ENCODE results near the gene INHBC.
"Not testable (repeated sequence)": the region's sequence is repeated elsewhere in the genome, so short reads cannot be mapped to it uniquely, and the experiment has no call there.

Gene INHBC, protein sequence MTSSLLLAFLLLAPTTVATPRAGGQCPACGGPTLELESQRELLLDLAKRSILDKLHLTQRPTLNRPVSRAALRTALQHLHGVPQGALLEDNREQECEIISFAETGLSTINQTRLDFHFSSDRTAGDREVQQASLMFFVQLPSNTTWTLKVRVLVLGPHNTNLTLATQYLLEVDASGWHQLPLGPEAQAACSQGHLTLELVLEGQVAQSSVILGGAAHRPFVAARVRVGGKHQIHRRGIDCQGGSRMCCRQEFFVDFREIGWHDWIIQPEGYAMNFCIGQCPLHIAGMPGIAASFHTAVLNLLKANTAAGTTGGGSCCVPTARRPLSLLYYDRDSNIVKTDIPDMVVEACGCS

DNA sequence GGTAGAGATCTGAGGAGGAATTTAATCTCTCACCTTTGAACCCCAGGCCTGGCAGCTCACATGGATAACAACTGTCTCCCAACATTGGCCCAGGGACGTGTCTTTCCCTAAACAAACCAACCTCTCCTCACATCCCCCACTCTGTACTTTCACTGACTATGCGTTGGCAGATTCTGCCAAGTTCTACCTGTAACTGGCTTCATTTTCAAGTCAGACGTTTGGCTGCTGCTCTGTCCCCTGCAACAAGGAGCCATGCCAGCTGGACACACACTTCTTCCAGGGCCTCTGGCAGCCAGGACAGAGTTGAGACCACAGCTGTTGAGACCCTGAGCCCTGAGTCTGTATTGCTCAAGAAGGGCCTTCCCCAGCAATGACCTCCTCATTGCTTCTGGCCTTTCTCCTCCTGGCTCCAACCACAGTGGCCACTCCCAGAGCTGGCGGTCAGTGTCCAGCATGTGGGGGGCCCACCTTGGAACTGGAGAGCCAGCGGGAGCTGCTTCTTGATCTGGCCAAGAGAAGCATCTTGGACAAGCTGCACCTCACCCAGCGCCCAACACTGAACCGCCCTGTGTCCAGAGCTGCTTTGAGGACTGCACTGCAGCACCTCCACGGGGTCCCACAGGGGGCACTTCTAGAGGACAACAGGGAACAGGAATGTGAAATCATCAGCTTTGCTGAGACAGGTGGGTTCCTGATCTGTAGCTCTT, at the start of gene INHBC:
Gene INHBC (plus strand): TSS at position 268 of the 707 bp plus-strand sequence. CDS start 103 bp downstream, at position 371.
- no peak for DNase-seq

DNA sequence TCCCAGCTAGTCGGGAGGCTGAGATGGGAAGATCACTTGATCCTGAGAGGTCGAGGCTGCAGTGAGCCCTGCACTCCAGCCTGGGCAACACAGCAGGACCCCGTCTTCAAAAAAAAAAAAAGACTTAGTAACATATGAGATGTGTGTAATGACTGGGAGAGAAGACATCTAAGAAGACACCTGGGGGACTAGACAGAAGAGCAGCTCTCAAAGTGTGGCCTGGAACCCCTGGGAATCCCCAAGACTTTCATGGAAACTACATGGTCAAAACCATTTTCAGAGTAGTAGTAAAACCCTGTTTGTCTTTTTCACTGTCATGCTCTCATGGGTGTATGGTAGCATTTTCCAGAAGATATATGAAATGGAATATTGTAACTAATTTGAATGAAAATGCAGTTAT, 49.0 kb upstream of the INHBC start:
- DNase-seq: no peak

DNA sequence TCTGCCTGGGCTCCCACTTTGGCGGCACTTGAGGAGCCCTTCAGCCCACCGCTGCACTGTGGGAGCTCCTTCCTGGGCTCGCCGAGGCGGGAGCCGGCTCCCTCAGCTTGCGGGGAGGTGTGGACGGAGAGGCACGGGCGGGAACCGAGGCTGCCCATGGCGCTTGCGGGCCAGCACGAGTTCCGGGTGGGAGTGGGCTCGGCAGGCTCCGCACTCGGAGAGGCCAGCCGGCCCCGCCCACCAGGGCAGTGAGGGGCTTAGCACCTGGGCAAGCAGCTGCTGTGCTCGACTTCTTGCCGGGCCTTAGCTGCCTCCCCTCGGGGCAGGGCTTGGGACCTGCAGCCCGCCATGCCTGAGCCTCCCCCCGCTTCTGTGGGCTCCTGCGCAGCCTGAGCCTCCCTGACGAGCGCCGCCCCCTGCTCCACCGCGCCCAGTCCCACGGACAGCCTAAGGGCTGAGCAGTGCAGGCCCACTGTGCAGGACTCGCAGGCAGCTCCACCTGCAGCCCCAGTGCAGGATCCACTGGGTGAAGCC, 48.3 kb upstream of the INHBC start:
- no peak for DNase-seq

DNA sequence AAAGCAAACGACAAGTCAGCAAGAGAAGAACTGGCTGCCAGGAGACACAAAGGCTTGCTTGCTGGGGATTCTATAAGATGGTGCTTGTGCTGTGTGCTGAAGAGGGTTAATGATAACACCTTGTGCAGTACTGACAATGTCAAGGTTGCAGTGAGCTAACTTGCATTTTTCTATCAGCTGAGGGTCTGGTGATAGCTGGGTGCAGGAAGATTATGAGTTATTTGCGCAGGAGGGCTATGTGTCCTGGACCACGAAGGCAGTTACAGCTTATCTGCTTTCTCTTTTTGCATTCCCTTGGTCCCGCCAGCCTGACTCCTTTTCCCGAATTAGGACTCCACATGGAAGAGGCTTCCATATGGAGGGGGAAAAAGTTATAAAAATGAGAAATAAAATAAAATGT, 46.2 kb upstream of the INHBC start:
- no peak for DNase-seq

DNA sequence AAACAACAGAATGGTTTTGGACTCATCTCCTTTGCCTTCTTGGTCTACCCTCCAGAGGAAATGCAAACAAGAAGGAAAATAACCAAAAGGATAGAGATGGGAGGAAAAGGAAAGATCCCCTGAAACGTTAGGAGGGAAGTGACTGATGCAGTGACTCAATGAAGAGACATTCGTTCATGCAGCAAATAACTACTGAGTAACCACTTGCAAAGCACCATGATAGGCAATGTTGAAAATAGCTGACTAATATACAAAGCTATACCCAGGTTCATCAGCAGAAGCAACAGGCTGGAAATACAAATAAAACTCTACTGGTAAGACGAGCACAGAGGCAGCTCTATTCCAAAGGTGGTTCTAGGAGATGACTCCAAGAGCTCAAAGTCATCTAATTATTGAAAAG, 45.6 kb upstream of the INHBC start:
- no peak for DNase-seq

DNA sequence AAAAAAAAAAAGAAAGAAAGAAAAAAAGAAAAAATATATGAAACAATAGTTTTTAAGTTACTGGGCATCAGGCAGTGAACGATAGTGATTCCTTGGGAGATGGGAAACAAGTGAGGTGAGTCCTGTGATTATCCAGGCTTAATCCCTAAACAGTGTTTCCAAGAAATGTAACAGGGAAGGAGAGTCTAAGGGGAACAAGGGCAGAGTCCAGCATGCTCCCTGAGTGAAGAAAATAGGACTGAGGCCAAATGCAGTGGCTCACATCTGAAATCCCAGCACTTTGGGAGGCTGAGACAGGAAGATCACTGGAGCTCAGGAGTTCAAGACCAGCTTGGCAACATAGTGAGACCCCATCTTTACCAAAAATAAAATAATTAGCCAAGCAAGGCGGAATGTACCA, 44.4 kb upstream of the INHBC start:
- no peak for DNase-seq

DNA sequence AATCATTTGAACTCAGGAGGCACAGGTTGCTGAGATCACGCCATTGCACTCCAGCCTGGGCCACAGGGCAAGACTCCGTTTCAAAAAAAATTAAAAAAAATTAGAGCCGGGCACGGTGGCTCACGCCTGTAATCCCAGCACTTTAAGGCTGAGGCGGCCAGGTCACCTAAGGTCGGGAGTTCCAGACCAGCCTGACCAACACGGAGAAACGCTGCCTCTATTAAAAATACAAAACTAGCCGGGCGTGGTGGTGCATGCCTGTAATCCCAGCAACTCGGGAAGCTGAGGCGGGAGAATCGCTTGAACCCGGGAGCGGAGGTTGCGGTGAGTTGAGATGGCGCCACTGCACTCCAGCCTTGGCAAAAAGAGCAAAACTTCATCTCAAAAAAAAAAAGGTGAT, 39.5 kb upstream of the INHBC start:
- DNase-seq: no peak

DNA sequence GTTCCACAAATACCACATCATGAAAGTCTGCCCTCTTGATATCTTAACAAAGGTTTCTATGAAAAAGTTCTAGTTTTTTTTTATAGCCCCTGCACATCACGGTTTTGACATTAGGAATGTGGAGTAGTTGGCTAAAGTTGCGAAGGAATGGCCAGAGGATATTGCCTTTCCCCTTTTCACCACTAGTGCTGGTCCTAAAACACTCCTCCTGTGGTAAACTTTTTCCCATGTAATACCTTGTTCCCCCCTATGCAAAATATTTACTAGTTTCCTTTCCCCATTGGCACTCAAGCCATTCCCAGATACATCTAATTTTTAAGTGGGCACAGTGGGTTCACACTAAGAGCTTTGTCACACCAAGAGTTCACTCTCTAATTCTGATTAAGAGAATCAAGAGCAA, 37.1 kb upstream of the INHBC start:
- DNase-seq: no peak

DNA sequence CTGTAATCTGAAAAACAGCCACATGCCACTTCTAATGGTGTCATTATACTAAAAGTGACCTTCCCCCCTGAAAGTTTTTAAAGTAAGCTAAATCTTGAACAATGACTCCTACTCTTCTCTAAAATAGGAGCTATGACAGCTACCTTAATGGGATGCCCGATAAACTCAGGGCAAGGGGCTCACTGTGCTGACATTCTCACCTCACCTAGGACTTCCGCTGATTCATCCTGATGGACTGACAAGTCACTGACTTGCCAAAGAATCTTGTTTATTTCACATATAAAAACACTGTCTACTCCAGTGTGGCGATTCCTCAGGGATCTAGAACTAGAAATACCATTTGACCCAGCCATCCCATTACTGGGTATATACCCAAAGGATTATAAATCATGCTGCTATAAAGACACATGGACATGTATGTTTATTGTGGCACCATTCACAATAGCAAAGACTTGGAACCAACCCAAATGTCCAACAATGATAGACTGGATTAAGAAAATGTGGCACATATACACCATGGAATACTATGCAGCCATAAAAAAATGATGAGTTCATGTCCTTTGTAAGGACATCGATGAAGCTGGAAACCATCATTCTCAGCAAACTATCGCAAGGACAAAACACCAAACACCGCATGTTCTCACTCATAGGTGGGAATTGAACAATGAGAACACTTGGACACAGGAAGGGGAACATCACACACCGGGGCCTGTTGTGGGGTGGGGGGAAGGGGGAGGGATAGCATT, 34.7 kb upstream of the INHBC start:
- not testable (repeated sequence) for DNase-seq

DNA sequence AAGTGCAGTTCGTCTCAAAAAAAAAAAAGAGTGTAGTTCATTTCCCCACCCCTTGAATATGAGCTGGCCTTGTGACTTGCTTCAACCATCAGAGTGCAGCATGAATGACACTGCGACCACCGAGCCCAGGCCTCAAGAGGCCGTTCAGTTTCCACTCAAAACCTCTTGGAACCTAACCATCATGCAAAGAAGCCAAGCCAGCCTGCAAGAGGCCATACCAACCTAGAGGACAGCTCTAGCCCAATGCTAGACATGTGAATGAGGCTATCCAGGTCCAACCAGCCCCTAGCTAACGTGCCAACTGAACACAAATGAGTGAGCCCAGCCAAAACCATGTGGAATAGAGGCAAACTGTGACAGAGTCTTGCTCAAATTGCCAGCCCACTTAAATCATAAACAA, 33.4 kb upstream of the INHBC start:
- no peak for DNase-seq

DNA sequence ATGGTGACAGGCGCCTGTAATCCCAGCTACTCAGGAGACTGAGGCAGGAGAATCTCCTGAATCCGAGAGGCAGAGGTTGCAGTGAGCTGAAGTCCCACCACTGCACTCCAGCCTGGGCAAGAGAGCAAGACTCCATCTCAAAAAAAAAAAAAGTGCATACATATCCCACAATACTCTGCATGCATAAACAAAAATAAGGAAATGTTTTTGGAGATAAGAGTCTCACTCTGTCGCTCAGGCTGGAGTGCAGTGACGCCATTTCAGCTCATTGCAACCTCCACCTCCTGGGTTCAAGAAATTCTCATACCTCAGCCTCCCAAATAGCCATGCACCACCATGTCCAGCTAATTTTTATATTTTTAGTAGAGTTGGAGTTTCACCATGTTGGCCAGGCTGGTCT, 32.4 kb upstream of the INHBC start:
- not testable (repeated sequence) for DNase-seq

DNA sequence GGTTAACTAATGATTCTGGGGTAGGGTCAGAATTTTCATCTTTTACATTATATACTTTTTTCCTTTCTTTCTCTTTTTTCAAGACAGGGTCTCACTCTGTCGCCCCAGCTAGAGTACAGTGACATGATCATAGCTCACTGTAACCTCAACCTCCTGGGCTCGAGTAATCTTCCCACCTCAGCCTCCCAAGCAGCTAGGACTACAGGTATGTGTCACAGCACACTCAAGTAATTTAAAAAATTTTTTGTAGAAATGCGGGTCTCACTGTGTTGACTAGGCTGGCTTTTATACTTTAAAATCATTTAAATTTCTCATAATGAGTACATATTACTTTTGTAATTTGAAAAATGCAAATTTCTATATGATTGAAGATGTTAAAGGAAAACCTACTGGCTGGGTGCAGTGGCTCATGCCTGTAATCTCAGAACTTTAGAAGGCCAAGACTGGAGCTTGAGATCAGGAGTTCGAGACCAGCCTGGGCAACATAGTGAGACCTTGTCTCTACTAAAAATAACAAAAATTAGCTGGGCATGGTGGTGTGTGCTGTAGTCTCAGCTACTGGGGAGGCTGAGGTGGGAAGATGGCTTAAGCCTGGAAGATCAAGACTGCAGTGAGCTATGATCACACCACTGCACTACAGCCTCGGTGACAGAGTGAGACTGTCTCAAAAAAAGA, 29.5 kb upstream of the INHBC start:
- DNase-seq: no peak

DNA sequence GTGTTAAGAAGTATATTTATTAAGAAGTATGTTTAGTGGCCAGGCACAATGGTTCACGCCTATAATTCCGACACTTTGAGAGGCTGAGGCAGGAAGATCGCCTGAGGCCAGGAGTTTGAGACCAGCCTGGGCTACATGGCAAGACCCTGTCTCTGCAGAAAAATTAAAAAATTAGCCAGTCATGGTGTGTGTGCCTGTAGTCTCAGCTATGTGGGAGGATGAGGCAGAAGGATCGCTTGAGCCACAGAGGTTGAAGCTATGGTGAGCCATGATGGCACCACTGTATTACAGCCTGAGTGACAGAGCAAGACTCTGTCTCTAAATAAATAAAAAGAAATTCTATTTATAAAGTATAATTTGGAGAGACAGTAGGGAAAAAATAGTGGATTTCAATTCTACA, 24.1 kb upstream of the INHBC start:
- no peak for DNase-seq

DNA sequence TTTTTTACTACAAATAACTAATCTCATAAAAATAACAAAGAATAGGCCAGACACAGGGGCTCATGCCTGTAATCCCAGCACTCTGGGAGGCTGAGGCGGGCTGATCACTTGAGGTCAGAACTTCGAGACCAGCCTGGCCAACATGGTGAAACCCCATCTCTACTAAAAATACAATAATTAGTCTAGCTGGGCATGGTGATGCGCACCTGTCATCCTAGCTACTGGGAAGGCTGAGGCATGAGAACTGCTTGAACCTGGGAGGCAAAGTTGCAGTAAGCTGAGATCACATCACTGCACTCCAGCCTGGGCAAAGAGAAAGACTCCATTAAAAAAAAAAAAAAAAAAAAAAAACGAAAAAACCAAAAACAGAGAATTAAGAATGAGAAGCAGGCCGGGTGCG, 20.4 kb upstream of the INHBC start:
- DNase-seq: not testable (repeated sequence)

DNA sequence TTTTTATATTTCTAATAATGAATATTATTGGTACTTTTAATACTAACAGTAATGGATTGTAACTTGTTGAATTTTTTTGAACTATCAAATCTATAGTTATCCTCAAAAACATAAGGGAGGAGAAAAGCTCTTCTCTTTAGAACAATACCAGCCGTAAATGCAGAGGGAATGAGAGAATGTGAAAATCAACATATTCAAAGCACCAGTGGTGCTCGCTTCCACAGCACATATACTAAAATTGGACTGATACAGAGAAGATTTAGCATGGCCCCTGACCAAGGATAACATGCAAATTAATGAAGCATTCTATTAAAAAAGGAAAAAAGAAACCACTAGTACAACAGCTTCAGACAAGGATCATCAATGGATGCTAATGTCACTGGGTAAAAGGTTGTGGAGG, 19.5 kb upstream of the INHBC start:
- DNase-seq: no peak

DNA sequence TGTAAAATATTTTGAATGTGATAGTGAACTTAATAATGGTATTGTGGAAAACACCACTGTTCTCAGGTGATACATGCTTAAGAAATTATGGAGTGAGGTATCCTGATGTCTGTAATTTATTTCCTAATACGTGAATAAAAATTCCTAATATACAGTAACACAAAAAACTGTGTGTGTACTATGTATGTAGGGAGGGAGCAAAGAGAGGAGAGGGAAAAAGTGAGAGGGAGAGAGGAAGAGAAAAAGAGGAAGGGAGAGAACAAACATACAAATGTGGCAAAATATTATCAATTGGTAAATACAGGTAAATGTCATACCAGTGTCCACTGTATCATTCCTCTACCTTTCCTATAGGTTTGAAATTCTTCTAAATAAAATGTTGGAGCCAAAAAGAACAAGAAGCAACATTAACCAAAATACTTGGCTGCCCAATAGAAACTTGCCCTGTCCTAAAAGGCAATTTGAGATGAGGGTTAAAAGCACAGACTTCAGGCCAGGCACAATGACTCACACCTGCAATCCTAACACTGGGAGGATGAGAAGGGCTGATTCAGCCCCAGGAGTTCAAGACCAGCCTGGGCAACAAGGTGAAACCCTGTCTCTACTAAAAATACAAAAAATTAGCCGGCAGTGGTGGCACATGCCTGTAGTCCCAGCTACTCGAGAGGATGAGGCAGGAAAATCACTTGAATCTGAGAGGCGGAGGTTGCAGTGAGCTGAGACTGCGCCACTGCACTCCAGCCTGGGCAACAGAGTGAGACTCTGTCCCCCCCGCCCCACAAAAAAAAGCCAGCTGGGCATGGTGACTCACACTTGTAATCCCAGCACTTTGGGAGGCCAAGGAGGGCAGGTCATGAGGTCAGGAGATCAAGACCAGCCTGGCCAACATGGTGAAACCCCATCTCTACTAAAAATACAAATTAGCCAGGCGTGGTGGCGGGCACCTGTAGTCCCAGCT, 18.3 kb upstream of the INHBC start:
- no peak for DNase-seq

DNA sequence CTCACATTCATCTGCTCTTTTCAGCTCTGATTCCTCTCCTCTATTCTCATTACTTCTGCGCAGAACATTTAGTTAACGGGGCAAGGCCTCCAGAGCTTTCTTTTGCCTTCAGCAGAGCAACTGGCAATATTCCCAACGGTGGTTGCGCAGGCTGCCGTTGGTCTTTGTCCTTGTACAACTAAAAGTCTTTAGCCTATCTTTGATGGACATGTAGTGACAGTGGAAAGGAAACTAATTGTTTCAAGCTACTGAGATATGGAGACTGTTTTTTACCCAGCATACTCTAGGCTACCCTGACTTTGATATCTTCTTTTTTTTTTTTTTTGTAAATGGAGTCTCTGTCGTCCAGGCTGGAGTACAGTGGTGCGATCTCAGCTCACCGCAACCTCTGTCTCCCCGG, 16.3 kb upstream of the INHBC start:
- DNase-seq: no peak

DNA sequence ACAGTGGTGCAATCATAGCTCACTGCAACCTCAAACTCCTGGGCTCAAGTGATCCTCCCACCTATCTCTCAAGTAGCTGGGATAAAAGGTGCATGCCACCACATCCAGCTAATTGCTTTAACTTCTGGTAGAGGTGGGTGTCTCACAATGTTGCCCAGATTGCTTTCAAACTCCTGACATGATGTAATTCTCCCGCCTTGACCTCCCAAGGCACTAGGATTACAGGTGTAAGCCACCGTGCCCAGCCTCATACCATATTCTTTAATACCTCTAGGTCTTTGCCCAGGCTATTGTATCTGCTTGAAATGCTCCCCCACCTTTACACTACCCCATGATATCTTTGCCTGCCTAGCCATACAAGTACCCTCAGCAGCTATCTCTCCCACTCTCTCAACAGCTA, 15.1 kb upstream of the INHBC start:
- no peak for DNase-seq

DNA sequence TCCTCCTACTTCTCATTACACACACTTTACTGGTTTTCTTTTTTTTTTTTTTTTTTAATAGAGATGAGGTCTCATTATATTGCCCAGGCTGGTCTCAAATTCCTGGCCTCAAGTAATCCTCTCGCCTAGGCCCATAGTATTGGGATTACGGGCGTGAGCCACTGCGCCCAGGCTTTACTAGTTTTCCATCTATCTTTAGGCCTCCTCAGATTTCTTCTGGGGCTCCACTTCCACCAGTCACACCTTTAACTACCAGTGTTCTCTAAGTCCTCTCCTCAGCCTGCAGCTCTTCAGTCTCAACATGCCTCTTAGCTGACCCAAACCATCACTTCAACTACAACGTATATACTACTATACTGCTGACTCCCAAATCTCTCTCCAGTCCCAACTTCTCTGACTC, 14.1 kb upstream of the INHBC start:
- no peak for DNase-seq

DNA sequence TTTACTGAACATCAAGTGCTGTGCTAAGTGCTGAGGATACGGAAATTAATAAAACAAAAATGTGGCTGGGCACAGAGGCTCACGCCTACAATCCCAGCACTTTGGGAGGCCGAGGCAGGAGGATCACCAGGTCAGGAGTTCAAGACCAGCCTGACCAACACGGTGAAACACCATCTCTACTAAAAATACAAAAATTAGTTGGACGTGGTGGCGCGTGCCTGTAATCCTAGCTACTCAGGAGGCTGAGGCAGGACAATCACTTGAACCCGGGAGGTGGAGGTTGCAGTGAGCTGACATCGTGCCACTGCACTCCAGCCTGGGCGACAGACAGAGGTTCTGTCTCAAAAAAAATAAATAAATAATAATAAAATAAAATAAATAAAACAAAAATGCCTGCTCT, 7.6 kb upstream of the INHBC start:
- not testable (repeated sequence) for DNase-seq

DNA sequence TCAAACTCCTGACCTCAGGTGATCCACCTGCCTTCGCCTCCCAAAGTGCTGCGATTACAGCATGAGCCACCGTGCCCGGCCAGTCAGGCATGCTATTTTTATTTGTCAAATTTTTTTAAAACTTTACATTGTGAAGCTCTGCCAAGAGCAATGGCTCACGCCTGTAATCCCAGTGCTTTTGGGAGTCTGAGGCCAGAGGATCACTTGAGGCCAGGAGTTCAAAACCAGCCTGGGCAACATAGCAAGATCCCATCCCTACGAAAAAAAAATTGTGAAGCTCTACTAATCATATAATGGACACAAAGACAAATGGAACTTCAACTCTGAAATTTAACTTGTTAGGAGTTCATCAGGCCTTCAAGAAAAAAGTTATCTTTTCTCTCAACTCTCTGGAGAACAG, 5.6 kb upstream of the INHBC start:
- DNase-seq: no peak
